Fibroblast of upper back skin (primary cell): ENCODE results near the gene CD300A.
"Not testable (repeated sequence)": the region's sequence is repeated elsewhere in the genome, so short reads cannot be mapped to it uniquely, and the experiment has no call there.

Experiments
- DNase-seq: peaks from one replicate; pipeline ENCODE4 v3.0.0-alpha.2; 2013

CD300A gene

DNA sequence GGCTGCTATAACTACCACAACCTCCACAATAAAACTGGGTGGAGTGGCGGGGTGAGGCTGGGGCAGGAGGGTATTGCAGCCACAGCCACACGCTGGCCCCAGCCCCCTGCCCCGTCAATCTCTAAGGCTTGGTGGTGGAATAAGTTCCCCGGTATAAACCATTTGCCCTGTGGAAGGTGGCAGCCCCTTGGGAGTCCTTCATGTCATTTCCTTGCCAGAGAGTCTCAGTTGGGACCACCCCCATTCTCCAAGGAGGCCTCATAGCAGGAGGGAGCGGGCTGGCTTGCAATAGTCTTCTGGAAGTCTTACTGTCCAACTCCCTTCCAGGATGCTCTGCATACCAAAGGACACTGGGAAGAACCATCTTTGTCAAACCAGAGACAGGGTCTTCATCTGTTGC, 19.4 kb downstream of the CD300A start:
- DNase-seq = no peak

- not testable (repeated sequence) for DNase-seq
Measured at GRCh38 chr17:74488276-74488675, 21.8 kb downstream of the CD300A start.

DNA sequence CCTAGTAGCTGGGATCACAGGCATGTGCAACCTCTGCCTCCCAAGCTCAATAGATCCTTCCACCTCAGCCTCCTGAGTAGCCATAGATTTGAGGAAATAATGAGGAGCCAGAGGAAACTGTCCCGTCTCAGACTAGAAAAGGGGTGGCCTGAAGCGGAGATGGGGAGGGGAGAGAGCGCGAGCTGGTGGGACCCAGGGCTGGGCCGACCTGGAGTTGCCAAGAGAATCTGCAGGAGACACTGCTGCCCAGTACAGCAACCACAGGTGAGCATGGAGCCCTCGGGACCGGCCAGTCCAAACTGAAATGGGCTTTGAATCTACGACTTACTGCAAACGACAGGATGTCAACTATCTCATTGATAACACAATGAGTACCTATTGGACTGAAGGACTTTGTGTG, 24.3 kb downstream of the CD300A start:
- no peak for DNase-seq

- DNase-seq = no peak
Measured at GRCh38 chr17:74491626-74492025, 25.2 kb downstream of the CD300A start.

DNA sequence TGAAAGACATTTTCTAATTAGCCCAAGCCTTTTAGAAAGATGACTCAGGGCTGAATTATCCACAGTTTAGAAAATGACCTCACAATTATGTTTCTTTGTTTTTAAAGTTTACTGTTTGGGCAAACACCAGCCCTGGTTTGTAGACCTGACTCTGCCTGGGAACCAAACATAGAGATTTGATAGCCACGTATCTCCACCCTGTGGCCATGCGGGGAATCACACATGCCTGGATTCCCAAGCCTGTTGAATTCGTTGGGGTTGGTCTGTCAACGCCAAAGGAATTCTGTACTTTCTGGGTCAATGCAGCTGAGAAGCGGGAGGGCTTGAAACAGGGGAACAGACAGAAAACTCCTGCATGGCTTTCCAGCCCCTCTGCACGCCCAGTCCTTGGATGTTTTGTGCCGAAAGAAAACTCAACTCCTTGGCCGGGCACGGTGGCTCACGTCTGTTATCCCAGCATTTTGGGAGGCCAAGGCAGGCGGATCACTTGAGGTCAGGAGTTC, 26.9 kb downstream of the CD300A start:
- DNase-seq = peak; percentile 48

DNA sequence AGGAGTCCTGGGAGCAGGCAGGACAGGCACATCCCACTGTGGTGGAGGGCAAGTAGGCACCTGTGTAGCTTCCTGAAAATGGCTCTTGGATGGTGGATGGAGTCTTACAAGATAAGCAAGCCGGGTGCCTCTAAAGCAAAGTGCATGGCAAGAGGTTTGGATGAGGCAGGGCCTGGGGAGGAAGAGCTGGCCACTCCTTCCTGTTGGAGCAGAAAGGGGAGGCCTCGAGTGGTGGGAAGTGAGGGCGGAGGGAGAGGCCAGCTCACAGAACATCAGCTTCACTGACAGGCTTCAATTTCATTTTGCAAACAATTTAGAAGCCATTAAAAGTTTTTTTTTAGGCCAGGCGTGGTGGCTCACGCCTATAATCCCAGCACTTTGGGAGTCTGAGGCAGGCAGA, 31.0 kb downstream of the CD300A start:
- DNase-seq = no peak

DNA sequence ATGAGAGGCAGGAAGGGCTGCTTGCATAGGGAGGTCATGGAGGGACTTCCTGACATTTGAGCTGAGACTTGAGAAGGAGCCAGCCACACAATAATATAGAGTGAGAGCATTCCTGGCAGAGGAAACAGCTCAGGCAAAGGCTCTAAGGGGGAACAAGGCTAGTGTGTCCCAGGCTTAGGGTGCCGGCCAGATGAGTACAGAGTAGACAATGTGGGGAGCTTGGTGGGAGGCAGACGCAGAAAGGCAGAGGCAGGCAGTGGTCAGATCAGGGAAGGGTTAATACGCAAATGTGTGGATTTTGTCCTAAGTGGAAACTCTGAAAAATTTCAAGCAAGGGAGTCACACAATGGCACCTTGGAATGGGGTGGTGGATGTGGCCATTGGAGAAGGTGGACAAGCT, 33.6 kb downstream of the CD300A start:
- no peak for DNase-seq

DNA sequence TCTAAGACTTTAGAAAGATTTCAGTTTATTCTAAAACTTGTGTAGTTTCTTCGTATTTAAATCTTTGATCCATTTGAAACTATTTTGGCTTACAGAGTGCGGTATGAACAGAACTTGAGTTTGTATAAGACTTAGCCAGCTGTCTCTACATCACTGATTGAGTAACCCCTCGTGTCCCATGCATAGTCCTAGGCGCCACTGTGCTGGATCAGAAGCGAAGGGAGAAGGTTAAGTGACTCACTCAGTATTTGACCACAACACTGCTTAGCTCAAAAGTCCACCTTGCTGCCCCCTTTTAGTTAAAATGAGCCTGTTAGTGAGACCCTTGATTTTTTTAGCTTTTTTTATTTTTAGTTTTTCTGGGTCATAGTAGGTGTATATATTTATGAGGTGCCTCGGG, 36.4 kb downstream of the CD300A start:
- no peak for DNase-seq

DNA sequence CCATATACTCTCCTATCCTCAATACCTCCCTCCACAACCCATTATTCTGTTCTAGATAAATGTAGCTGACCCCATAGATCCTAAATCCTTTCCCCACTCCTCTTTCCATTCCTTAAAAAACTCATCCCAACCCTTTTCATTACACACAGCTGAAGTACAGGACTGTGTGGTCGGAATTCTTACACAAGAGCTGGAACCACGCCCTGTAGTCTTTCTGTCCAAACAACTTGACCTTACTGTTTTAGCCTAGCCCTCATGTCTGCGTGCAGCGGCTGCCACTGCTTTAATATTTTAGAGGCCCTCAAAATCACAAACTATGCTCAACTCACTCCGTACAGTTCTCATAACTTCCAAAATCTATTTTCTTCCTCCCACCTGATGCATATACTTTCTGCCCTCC, 37.5 kb downstream of the CD300A start:
- not testable (repeated sequence) for DNase-seq

DNA sequence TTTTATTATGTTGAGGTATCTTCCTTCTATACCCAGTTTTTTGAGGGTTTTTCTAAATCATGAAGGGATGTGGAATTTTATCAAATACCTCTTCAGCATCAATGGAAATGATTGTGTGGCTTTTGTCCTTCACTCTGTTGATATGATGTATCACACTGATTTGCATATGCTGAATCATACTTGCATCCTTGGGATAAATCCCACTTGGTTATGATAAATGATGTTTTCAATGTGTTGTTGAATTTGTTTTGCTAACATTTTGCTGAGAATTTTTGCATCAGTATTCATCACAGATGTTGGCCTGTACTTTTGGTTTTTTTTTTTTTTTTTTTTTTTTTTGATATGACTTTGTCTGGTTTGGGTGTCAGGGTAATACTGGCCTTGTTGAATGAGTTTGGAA, 41.7 kb downstream of the CD300A start:
- no peak for DNase-seq

DNA sequence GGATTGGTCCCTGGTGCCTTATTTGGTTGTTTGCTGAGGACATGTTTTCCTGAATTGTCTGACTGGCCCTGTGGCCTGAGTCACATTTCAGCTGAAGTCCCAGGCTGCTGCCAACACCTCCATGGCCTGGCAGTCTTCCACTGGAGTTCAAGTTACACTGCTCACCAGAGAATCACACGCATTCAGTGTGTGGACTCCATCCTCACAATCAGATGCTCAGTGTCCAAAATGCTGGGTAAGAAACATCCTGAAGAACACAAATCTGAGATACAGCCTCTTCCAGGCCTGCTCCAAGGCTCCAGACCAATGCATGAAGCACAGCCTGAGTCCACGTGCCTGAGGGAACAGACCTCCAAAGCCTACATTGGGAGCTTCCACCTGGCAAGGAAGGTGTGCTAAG, 45.6 kb downstream of the CD300A start:
- DNase-seq = no peak

GRCh38 chr17:74512624-74513091, 46.2 kb downstream of the CD300A start:
- no peak for DNase-seq

GRCh38 chr17:74513987-74514631, 47.7 kb downstream of the CD300A start:
- peak; percentile 22 for DNase-seq

- DNase-seq = no peak
Measured at GRCh38 chr17:74514632-74515334, 48.3 kb downstream of the CD300A start.

DNA sequence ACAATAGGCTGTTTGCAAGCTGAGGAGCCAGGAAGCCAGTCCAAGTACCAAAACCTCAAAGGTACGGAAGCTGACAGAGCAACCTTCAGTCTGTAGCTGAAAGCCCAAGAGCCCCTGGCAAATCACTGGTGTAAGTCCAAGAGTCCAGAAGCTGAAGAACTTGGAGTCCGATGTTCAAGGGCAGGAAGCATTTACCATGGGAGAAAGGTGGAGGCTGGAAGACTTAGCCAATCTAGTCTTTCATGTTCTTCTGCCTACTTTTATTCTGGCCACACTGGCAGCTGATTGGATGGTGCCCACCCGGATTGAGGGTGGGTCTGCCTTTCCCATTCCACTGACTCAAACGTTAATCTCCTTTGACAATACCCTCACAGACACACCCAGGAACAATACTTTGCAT, 49.5 kb downstream of the CD300A start:
- DNase-seq = no peak

GRCh38 chr17:74516561-74517328, 50.3 kb downstream of the CD300A start:
- DNase-seq = no peak

GRCh38 chr17:74518413-74518981, 52.1 kb downstream of the CD300A start:
- not testable (repeated sequence) for DNase-seq

GRCh38 chr17:74520016-74520434, 53.6 kb downstream of the CD300A start:
- no peak for DNase-seq

- no peak for DNase-seq
Measured at GRCh38 chr17:74520790-74521480, 54.5 kb downstream of the CD300A start.

- DNase-seq = no peak
Measured at GRCh38 chr17:74521701-74522201, 55.3 kb downstream of the CD300A start.

DNA sequence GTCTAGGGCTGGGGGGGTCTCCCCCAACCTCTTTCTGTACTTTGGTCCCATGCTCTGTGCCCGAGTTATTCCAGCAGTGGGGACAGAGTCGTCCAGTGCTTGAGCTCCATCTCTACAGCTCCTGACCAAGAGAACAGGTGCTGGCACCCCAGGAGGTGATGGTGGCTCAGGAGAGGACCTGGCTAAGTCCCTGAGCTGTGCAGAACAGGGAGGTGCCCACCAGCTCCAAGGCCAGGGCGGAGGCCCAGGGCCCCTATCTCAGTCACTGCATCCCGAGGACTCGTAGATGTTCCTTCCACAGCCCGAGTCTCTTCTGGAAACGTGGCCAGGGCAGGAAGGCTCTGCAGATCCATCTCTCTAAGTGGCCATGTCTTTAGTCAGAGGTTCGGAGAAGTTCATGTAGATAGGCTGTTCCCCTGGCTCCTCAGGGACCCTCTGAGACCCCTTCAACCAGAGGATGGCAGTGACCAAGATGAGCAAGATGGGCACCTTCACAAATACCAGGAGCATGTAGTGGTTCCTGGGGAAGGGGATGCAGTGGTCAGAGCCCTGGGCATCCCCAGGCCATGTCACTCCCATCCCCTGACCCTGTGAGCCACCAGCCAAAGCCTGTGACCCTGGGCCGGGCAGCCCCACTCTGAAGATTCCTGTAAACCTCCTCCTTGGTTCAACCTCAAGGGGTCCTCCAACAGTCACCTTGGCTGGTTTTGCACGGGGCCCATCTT, 56.1 kb downstream of the CD300A start:
- DNase-seq = no peak

DNA sequence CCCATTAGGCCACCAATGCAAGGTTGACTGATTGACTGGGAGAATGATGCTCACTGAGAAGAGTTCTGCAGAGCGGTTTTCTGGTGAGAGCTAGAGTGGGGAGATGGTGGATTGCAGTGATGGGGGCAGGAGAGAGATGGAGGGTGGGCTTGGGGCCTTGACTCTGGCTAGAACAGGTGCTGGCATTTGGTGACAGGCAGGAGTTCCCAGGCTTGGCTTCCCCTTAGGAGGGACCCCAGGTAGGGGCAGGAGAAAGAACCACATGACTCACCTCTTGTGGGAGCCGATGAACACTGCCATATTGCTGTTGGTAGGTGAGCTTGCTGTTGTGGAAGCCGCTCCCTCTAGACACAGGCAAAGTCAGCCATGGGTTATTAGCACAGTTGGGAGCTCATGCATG, 56.9 kb downstream of the CD300A start:
- DNase-seq = no peak
